Stimulated activated CD4-positive, alpha-beta T cell treated with anti-CD3 and anti-CD28 coated beads, TNF-alpha, amount 100 ng/mL, for 4 hours (primary cell): ENCODE measurements around the gene GPM6B.
"Not testable (repeated sequence)": the region's sequence is repeated elsewhere in the genome, so short reads cannot be mapped to it uniquely, and the experiment has no call there.

ENCODE experiments used
- DNase-seq, 3 experiments: peaks; one replicate each; pipeline ENCODE4 v3.0.0-alpha.2; 2020; ENCODE audit warnings: low read depth in 3 of 3

Gene GPM6B

GRCh38 chrX:13732246-13733067 is 84.4 kb downstream of the GPM6B start:
- DNase-seq = no peak

- DNase-seq = not testable (repeated sequence)
Measured at GRCh38 chrX:13730523-13730922, 86.4 kb downstream of the GPM6B start.

DNA sequence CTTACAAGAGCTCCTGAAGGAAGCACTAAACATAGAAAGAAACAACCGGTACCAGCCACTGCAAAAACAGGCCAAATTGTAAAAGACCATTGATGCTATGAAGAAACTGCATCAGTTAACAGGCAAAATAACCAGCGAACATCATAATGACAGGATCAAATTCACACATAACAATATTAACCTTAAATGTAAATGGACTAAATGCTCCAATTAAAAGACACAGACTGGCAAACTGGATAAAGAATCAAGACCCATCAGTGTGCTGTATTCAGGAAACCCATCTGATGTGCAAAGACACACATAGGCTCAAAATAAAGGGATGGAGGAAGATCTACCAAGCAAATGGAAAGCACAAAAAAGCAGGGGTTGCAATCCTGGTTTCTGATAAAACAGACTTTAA is 90.3 kb downstream of the GPM6B start:
- not testable (repeated sequence) for DNase-seq

DNA sequence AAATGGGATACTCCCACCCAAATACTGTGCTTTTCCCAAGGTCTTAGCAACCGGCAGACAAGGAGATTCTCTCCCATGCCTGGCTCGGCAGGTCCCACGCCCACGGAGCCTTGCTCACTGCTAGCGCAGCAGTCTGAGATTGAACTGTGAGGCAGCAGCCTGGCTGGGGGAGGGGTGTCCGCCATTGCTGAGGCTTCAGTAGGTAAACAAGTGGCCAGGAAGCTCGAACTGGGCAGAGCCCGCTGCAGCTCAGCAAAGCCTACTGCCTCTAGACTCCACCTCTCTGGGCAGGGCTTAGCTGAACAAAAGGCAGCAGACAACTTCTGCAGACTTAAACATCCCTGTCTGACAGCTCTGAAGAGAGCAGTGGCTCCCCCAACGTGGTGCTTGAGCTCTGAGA is 92.0 kb downstream of the GPM6B start:
- DNase-seq = not testable (repeated sequence)

DNA sequence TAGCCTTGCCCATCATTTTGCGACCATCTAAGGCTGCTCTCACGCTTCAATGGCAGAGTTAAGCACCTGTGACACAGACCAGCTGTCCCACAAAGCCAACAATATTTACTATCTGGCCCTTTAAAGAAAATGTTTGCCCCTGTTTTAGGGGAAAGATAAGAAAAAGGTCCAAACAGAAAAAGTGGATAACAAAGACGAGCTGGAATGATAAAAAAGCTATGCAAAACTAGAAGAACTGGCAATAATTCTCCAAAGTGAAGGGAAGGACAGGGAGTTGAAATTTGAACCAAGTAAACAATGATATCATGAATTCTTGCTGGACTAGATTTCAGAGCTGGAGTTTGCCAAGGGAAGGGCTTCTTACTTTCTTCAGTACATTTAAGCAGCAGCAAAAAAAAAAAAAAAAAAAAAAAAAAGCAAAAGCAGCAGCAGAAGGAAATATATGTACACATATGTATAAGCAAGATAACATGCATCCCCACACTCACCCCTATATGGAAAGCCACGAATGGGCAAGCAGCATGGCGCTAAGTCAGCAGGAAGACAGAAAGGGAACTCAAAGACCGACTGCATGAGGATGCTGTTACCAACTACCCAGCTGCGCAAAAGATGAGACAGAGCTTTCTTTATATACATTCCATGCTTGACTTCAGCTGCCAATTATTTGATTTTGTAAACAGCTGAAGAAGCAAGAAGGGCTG is 94.9 kb downstream of the GPM6B start:
- no peak for DNase-seq

GRCh38 chrX:13721371-13721770 is 95.5 kb downstream of the GPM6B start:
- no peak for DNase-seq
